ENCODE results near the gene KCNMA1. TPM values are rescaled to one million over a fixed set of nuclear protein-coding genes. Genes with fewer than 3 reads are reported as not detected.

The KCNMA1 gene
- total RNA-seq, 1 donor from 2014 or later = 15.8 TPM

DNA sequence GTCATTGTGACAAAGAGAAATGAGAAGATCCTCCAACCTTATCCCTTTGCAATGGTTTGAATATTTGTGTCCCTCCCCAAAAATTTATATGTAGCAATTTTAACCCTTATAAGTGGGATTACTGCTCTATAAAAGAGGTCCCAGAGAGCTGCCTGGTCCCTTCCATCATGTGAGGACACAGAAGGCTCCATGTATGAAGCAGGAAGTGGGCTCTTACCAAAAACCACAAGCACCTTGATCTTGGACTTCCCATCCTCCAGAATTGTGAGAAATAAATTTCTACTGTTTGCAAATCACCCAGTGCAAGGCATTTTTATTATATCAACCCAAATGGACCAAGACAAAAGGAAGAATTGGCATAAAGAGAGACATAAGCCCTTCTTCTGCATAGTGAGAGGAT lies 95.7 kb downstream of the KCNMA1 start:
- TF ChIP-seq, protein P1, sequence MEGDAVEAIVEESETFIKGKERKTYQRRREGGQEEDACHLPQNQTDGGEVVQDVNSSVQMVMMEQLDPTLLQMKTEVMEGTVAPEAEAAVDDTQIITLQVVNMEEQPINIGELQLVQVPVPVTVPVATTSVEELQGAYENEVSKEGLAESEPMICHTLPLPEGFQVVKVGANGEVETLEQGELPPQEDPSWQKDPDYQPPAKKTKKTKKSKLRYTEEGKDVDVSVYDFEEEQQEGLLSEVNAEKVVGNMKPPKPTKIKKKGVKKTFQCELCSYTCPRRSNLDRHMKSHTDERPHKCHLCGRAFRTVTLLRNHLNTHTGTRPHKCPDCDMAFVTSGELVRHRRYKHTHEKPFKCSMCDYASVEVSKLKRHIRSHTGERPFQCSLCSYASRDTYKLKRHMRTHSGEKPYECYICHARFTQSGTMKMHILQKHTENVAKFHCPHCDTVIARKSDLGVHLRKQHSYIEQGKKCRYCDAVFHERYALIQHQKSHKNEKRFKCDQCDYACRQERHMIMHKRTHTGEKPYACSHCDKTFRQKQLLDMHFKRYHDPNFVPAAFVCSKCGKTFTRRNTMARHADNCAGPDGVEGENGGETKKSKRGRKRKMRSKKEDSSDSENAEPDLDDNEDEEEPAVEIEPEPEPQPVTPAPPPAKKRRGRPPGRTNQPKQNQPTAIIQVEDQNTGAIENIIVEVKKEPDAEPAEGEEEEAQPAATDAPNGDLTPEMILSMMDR (IDR thresholded peaks at IDR 0.05; ENCODE audit: insufficient read depth, low read length, severe bottlenecking) = no peak
- Histone ChIP-seq H3K27me3 (ENCODE audit: control insufficient read depth, insufficient read depth, low read length) (no peaks in the 10 kb centered on the region), H3K36me3 (ENCODE audit: control insufficient read depth, insufficient read depth, low read length) (no peaks in the 10 kb centered on the region), H3K4me3 (ENCODE audit: low read depth, low read length) (no peak overlapping the region)
- FAIRE-seq (no peak), DNase-seq (ENCODE audit: low read depth) (no peak)

DNA sequence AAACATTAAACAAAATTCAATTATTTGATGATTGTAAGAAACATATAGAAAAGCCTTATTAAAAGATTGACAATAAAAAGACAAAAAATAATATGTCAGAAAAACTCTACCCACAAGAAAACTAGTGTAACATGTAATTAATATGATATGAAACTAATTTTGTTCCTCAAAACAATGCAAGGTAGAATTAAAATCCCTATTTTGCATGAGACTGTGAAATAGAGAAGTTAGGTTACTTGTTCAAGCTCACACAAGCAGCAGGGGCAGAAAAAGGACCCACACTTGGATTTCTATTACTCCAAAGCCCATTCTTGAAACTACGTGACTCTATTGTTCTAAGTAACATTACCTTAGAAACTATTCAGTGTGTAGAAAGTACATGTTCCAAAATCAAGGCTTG lies 96.4 kb downstream of the KCNMA1 start:
- TF ChIP-seq, protein P1 (IDR thresholded peaks at IDR 0.05; ENCODE audit: insufficient read depth, low read length, severe bottlenecking) = no peak
- FAIRE-seq = no peak
- no peaks in the 10 kb centered on the region for H3K36me3 ChIP-seq (ENCODE audit: control insufficient read depth, insufficient read depth, low read length)

DNA sequence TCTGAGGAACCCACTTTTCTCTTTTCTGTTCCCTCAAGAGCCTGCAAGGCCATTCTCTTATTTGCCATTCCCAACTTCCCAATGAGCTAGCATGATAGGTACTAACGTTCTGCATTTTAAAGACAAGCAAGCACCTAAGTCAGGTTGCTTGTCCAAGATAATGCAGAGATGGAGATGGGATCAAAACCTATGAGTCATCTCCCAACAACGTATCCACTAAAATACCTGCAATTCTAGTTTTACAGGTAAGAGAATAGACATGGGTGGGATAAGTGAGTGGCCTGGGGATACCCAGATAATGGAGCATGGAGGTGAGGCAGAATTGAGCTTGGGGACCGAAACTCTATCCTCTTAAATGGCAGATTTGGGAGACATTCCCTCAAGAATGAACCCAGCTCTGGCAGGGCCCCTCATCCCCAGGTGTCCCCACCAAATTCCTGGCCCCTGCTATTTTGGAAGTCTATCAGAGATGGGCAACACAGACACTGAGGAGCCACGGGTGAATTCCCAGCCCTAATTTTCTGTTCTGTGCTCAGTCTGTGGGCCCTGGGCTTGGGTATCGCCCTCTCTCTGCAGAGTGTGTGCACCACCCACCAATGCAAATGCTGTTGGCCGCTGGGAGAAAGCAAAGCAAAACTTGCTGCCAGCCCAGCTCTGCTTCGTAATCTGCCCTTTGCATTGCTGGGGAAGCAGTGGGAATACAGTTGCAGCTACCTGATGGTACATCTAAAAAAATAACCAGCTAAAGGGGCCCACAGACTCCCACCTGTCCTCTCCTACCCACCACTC lies 98.3 kb downstream of the KCNMA1 start:
- Histone ChIP-seq H3K27me3 (ENCODE audit: control insufficient read depth, insufficient read depth, low read length) (no peaks in the 10 kb centered on the region), H3K36me3 (ENCODE audit: control insufficient read depth, insufficient read depth, low read length) (no peaks in the 10 kb centered on the region), H3K4me3 (ENCODE audit: low read depth, low read length) (no peak overlapping the region)
- DNase-seq (ENCODE audit: low read depth) (peak; percentile 65), FAIRE-seq (no peak)
- TF ChIP-seq, protein P1 (IDR thresholded peaks at IDR 0.05; ENCODE audit: insufficient read depth, low read length, severe bottlenecking) = no peak

More for the DNA sequence above, 96.4 kb downstream of the KCNMA1 start:
- no peaks in the 10 kb centered on the region for H3K27me3 ChIP-seq (ENCODE audit: control insufficient read depth, insufficient read depth, low read length)
- DNase-seq (ENCODE audit: low read depth) = no peak
- no peak overlapping the region for H3K4me3 ChIP-seq (ENCODE audit: low read depth, low read length)

DNA sequence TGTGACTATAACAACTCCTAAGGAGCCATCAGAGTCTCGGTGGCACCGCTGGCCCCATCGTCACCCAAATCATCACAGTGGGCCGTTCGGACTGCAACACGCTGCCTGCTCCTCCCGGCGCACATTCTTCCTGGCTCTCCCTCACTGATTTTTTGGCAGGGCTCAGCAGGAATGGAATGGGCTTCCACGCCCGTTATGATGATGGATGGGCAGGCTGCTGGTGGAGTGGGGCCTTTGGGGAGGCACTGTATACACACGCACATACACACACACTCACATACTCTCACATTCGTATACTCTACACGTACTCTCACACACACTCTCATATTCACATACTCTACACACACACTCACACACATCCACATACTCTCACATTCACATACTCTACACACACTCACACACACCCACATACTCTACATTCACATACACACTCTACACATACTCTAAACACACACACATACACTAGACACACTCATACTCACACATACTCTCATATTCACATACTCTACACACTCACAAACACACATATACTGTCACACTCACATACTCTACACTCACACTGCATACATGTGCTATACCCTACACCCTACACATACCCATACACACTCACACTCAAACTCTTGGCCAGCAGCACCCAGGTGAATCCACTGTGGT lies 99.8 kb downstream of the KCNMA1 start:
- no peak overlapping the region for H3K4me3 ChIP-seq (ENCODE audit: low read depth, low read length)
- H3K27me3 ChIP-seq (ENCODE audit: control insufficient read depth, insufficient read depth, low read length) = no peaks in the 10 kb centered on the region
- H3K36me3 ChIP-seq (ENCODE audit: control insufficient read depth, insufficient read depth, low read length) = no peaks in the 10 kb centered on the region
- DNase-seq (ENCODE audit: low read depth) = no peak
- TF ChIP-seq, protein P1 (IDR thresholded peaks at IDR 0.05; ENCODE audit: insufficient read depth, low read length, severe bottlenecking) = no peak
- no peak for FAIRE-seq

DNA sequence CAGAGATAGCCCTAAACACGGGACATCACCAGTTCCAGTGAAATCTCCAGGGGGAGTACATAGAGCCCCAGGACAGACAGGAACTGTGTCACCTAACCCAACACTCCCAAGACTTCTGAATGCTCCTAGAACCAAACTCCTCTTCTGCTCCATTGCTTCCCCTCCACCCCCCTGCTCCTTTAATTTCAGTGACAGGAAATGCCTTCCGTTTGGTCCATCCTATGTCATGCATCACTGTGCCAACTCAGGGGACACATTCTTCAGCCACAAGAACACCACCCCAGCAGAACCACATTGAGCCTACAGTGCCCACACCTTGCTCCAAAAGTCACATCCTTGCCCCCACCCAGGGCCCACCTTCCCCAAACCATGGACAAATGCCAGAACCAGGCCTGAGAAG lies 100.5 kb downstream of the KCNMA1 start:
- TF ChIP-seq, protein P1 (IDR thresholded peaks at IDR 0.05; ENCODE audit: insufficient read depth, low read length, severe bottlenecking) = no peak
- no peak overlapping the region for H3K4me3 ChIP-seq (ENCODE audit: low read depth, low read length)
- FAIRE-seq (no peak), DNase-seq (ENCODE audit: low read depth) (no peak)
- H3K36me3 ChIP-seq (ENCODE audit: control insufficient read depth, insufficient read depth, low read length) = no peaks in the 10 kb centered on the region
- H3K27me3 ChIP-seq (ENCODE audit: control insufficient read depth, insufficient read depth, low read length) = no peaks in the 10 kb centered on the region

Data from bronchial epithelial cell (primary cell).